Stimulated activated CD4-positive, alpha-beta T cell treated with anti-CD3 and anti-CD28 coated beads, Interleukin-4, amount 100 ng/mL, for 4 hours (primary cell): ENCODE measurements around the gene AFG1L.
"Not testable (repeated sequence)": the region's sequence is repeated elsewhere in the genome, so short reads cannot be mapped to it uniquely, and the experiment has no call there.

Experiments used
- DNase-seq, 2 experiments: peaks; one replicate each; pipeline ENCODE4 v3.0.0-alpha.2; 2020

The AFG1L gene

DNA sequence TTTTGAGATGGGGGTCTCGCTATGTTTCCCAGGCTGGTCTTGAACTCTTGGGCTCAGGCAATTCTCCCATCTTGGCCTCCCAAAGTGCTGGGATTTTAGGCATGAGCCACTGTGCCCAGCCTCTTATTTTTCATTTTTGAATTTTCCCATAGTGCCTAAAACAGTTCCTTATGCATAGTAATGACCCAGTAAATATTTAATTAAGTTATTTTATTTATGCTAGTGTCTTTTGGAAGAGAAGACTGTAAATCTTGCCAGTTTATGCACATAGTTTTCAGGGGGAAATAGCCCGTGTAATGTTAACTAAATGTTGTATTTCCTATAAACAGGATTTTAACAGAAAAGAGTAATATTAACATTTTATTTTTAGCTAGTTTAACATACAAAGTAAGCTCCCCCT lies 60.3 kb downstream of the AFG1L start:
- DNase-seq = no peak

GRCh38 chr6:108355890-108356289 lies 61.0 kb downstream of the AFG1L start:
- no peak for DNase-seq

GRCh38 chr6:108359901-108360882 lies 65.3 kb downstream of the AFG1L start:
- no peak for DNase-seq

GRCh38 chr6:108360919-108361311 lies 66.1 kb downstream of the AFG1L start:
- no peak for DNase-seq

DNA sequence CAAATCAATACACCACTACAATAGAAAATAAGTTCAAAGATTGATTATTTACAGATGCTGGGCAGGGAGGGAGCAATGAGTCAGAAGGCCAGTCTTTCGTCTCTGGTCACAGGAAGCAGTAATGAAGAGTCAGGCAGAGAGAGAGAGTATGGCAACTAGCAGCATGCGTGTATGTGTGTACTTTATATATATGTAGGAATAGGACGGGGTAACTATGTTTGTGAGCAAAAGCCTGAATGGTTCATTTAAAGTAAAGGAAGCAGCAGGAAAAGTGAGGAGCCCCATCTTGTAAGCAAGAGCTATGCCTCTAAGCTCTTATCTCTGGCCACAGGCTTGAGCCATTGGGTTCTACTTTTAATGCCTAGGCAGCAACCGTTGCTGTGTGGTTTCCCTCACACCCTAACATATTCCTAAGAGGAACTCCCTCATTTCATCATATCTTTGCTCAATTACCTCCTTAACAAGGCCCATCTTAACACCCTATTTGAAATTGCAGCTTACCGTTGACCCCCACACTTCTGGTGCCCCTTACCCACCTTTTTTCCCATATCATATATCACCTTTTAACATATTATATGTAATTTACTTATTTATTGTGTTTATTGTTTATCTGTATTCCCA lies 66.6 kb downstream of the AFG1L start:
- DNase-seq = no peak

- DNase-seq = no peak
These were observed 67.6 kb downstream of the AFG1L start for GRCh38 chr6:108362455-108362854.

GRCh38 chr6:108363113-108363512 lies 68.3 kb downstream of the AFG1L start:
- no peak for DNase-seq

- no peak for DNase-seq
These were observed 69.0 kb downstream of the AFG1L start for GRCh38 chr6:108363889-108364313.

GRCh38 chr6:108364470-108364869 lies 69.6 kb downstream of the AFG1L start:
- no peak for DNase-seq

- DNase-seq = no peak
These were observed 70.6 kb downstream of the AFG1L start for GRCh38 chr6:108365478-108365877.

DNA sequence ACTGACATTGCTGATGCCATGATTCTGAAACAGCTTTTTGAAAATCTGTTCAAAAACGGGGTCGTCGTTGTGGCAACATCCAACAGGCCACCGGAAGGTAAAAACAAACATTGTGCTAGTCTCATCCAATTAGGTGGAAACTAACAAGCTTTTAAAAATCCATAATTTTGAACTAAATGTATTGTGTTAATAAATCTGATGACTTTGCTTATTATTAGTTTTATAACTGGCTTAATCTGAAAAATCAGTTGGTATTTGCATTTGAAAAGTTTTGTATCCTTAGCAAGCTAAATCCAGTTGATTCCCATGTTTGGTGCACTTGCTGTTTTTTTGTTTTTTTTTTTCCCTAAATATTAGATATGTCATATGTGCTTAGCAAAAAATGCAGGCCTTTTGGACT lies 71.4 kb downstream of the AFG1L start:
- no peak for DNase-seq

DNA sequence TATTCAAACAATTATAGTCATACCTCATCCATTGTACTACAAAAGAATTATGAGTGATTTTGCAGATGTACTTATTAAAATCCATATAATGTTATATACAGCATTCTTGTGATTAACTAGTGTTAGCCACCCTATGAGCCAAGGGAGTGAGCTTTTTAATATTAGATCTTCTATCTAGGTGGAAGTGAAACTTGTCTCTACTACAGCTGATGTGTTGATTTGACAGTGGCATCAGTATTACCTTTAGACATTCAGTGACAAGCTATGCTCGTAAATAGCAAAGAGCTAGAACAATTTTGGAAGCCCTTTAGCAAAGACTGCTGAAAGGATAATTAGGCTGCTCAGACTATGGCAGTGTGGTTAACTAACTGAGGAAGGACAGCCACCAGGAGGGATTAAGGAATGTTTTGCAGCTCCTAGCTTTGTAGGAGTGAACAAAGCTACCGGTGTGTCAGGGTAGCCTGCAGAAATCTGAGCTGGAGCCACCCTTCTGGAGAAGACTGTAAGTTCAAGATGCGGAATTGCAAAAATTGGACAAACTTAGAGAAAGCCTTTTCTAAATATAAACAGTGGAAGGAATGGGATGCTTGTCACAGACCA lies 73.7 kb downstream of the AFG1L start:
- no peak for DNase-seq

DNA sequence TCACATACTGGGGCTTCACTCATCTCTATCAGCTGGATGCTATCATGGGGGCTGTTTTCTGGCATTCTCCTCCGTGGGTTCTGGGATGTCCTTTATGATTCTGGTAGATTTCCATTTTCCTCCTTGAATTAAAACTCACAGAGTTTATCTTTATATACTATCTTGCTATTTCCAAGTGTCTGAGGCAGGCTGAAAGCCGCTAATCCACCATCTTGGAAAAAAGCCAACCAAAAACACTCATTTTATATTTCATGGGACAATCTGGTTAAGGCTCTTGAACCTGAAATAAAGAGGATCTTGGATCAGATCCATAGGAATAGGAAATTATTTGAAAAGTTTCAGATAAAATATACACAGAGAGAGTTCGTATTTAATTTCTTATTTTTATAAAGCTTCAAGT lies 86.0 kb downstream of the AFG1L start:
- DNase-seq = no peak

- DNase-seq = no peak
These were observed 89.1 kb downstream of the AFG1L start for GRCh38 chr6:108383981-108384380.

DNA sequence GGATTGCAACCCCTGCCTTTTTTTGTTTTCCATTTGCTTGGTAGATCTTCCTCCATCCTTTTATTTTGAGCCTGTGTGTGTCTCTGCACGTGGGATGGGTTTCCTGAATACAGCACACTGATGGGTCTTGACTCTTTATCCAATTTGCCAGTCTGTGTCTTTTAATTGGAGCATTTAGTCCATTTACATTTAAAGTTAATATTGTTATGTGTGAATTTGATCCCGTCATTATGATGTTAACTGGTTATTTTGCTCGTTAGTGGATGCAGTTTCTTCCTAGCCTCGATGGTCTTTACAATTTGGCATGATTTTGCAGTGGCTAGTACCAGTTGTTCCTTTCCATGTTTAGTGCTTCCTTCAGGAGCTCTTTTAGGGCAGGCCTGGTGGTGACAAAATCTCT lies 94.3 kb downstream of the AFG1L start:
- DNase-seq = not testable (repeated sequence)

DNA sequence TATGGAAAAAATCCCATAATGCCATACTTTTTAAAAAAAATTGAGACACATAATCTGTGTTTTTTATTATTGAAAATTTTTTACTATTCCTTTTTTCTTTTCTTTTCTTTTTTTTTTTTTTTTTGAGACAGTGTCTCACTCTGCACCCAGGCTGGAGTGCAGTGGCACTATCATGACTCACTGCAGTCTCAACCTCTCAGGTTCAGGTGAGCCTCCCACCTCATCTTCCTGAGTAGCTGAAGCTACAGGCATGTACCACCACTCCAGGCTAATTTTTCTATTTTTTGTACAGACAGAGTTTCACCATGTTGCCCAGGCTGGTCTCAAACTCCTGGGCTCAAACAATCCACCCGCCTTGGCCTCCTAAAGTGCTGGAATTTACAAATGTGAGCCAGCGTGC lies 100.4 kb downstream of the AFG1L start:
- no peak for DNase-seq

DNA sequence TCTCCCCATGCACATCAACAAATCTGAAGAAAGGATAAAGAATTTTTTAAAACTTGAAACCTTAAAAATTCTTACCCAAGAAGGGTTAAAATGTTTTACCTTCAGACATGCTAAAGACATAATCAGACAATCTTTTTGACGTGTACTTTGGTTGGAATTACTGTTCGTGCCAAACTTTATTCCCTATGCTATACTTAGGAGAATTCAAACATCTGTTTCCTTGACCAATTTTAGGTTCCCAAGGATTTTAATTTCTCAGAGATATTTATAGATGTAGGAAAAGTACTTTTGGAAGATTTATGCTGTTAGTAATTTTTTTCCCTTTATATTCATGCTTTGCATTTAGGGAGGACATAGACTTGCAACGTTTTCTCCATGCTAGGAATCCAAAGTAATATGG lies 108.4 kb downstream of the AFG1L start:
- DNase-seq = no peak

DNA sequence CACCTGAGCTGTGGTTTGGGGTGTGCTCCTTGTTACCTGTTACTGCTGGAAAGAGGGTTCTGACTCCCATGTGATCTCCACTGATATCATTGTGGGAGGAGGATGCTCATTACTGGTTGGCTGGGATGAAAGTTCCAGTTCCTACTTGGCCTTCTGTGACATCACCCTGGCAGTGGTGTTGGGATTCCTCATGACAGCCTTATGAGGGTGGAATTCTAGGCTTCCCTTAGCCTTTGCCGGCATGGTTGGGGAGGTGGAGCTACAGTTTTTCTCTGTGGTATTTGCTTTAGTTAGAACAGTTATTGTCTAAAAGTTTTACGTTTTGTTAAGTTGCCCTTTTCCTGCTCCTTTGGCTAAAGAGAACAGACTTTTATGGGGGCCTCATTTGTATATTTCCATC lies 112.1 kb downstream of the AFG1L start:
- DNase-seq = no peak

DNA sequence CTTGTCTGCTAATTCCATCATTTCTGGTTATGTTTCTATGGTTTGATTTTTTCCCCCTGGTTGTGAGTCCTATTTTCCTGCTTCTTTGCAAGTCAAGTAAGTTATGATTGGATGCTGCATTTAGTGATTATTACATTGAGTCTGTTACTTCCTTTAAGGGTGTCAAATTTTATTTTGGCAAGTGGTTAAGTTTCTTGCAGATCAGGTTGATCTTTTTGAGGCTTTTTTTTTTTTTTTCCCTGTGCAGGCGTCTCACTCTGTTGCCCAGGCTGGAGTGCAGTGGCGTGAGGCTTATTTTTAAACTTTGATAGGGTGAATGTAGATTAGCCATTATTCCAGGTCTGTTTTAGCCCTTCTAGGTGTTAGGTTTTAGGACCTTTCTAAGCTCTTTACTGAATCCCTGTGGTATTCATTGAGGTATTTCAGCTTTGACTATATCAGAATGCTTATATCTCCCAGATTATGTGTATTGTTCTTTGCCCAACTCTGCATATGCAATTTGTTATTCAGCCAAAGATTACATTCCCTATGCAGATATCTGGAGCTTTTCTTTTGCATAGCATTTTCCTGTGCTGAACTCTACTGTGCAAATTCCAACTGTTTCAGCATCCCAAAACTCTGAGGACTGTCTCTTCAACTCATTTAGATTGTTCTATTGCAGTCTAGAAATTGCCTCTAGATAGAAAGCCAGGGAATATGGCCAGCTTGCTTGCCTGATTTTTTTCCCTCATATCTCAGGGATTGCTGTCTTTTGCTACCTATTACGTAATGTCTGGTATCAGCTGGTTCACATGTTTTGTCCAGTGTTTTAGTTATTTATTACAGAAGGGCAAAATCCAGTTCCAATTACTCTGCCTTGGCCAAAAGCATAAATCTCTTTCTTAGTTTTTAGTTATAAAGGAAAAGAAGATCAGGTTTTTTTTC lies 113.3 kb downstream of the AFG1L start:
- DNase-seq = no peak

DNA sequence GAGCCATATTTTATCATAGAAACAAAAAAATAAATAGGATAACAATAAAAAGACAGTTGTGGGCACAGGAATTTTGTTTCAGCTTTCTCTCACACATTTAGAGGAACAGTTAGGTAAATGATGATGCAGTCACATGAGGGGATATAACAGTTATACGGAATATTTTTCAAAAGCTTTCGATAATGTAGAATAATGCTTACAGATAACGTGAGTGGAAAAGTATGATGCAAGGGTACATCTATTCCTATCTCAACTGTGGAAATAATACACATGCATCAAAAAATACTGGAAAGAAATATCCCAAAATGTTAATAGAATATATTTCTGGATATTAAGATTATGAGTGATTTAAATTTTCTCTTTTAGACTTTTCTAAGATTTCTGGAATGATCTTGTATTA lies 114.0 kb downstream of the AFG1L start:
- no peak for DNase-seq

DNA sequence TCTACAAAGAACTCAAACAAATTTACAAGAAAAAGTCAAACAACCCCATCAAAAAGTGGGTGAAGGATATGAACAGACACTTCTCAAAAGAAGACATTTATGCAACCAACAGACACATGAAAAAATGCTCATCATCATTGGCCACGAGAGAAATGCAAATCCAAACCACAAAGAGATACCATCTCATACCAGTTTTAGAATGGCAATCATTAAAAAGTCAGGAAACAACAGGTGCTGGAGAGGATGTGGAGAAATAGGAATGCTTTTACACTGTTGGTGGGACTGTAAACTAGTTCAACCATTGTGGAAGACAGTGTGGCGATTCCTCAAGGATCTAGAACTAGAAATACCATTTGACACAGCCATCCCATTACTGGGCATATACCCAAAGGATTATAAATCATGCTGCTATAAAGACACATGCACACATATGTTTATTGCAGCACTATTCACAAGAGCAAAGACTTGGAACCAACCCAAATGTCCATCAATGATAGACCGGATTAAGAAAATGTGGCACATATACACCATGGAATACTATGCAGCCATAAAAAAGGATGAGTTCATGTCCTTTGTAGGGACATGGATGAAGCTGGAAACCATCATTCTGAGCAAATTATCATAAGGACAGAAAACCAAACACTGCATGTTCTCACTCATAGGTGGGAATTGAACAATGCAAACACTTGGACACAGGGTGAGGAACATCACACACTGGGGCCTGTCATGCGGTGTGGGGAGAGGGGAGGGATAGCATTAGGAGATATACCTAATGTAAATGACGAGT lies 121.4 kb downstream of the AFG1L start:
- DNase-seq = not testable (repeated sequence)

- DNase-seq = no peak
These were observed 122.2 kb downstream of the AFG1L start for GRCh38 chr6:108417027-108417426.
